B cell (primary cell): Measurements from ENCODE around the gene MOCS2. TPM values are rescaled to one million over a fixed set of nuclear protein-coding genes. Genes with fewer than 3 reads are reported as not detected.

Experiments
- ATAC-seq: fragments of 200-7000 bp; cut with Tn5 transposase; one replicate; pipeline ENCODE4 v1.10.0; 2021; ENCODE audit warnings: low read depth, mild to moderate bottlenecking, moderate number of reproducible peaks, moderate library complexity
- CTCF ChIA-PET: fragments of 350-600 bp; sonication (Branson Sonifier 250); formaldehyde crosslinking; loops from one replicate; lab custom pipeline; 2021; ENCODE audit warnings: antibody characterized with exemption, inconsistent platforms; lab: Charles Lee
- POLR2A ChIA-PET: fragments of 350-600 bp; sonication (Branson Sonifier 250); formaldehyde crosslinking; loops from one replicate; lab custom pipeline; 2021; ENCODE audit warnings: antibody characterized with exemption; lab: Charles Lee
- DNase-seq: peaks from one replicate; pipeline ENCODE4 v3.0.0; 2013
- H2AFZ ChIP-seq: 2 replicates; pipeline ENCODE4 v1.6.1; 2012; ENCODE audit warnings: mild to moderate bottlenecking, low read depth, low read length; ENCODE audit not compliant: insufficient read depth, poor library complexity, severe bottlenecking
- H3K27ac ChIP-seq, 2 donors: 1 replicate in 1 of 2; 2 replicates in 1 of 2; pipeline ENCODE4 v1.5.1; 2012 to 2013; ENCODE audit warnings: low read length in 2 of 2, mild to moderate bottlenecking in 2 of 2, moderate library complexity in 1 of 2
- H3K27me3 ChIP-seq, 4 experiments: fragments of 200-600 bp in 1 of 4; sonication (generic) in 1 of 4; replicated peaks in 1 of 4; 1 replicate in 2 of 4; 2 replicates in 2 of 4; pipeline versions ENCODE4 v1.6.1 to v1.7.0; 2013 to 2016; ENCODE audit warnings: low read length in 3 of 4, mild to moderate bottlenecking in 2 of 4, mixed read lengths in 1 of 4, moderate library complexity in 1 of 4; ENCODE audit not compliant: insufficient read depth in 4 of 4, control insufficient read depth in 3 of 4; ENCODE audit errors: control extremely low read depth in 1 of 4
- H3K36me3 ChIP-seq, 2 experiments: replicated peaks in 1 of 2; 1 replicate in 1 of 2; 2 replicates in 1 of 2; pipeline versions ENCODE4 v1.6.1 to v1.7.1; 2013; ENCODE audit warnings: low read length in 1 of 2; ENCODE audit not compliant: insufficient read depth in 2 of 2, control insufficient read depth in 1 of 2; ENCODE audit errors: control extremely low read depth in 1 of 2, extremely low read depth in 1 of 2
- H3K4me1 ChIP-seq, 2 donors: fragments of 200-600 bp in 1 of 2; sonication (generic) in 1 of 2; 1 replicate in 1 of 2; 2 replicates in 1 of 2; pipeline versions ENCODE4 v1.5.1 to v1.6.1; 2013 to 2017; ENCODE audit warnings: low read length in 2 of 2; ENCODE audit not compliant: control insufficient read depth in 2 of 2, insufficient read depth in 2 of 2
- H3K4me2 ChIP-seq: replicated peaks from 2 replicates; pipeline ENCODE3; 2012; ENCODE audit warnings: mild to moderate bottlenecking, low read depth, low read length; ENCODE audit not compliant: poor library complexity, severe bottlenecking
- H3K4me3 ChIP-seq, 5 experiments: fragments of 200-600 bp in 1 of 5; sonication (generic) in 1 of 5; 1 replicate in 3 of 5; 2 replicates in 2 of 5; pipeline versions ENCODE4 v1.5.1 to v1.7.0; 2011 to 2016; ENCODE audit warnings: low read length in 4 of 5, mild to moderate bottlenecking in 4 of 5, low read depth in 2 of 5, control low read depth in 1 of 5, moderate library complexity in 1 of 5; ENCODE audit not compliant: insufficient read depth in 1 of 5; ENCODE audit errors: control extremely low read depth in 1 of 5, extremely low read depth in 1 of 5
- H3K79me2 ChIP-seq: fragments of 200-600 bp; sonication (generic); one replicate; pipeline ENCODE4 v1.6.0; 2016; ENCODE audit warnings: low read length; ENCODE audit not compliant: control insufficient read depth, insufficient read depth
- H3K9ac ChIP-seq: fragments of 200-600 bp; sonication (generic); 2 replicates; pipeline ENCODE4 v1.6.1; 2017; ENCODE audit warnings: mild to moderate bottlenecking, low read length, moderate library complexity
- H3K9me3 ChIP-seq, 3 donors: one replicate each; pipeline versions ENCODE4 v1.6.1 to v1.7.1; 2013; ENCODE audit warnings: low read length in 2 of 3; ENCODE audit not compliant: control insufficient read depth in 2 of 3, insufficient read depth in 1 of 3; ENCODE audit errors: control extremely low read depth in 1 of 3
- H4K20me1 ChIP-seq: 2 replicates; pipeline ENCODE4 v1.6.0; 2012; ENCODE audit warnings: mild to moderate bottlenecking, low read length; ENCODE audit not compliant: insufficient read depth, control insufficient read depth, poor library complexity, severe bottlenecking
- H3K27ac Mint-ChIP-seq: one replicate; pipeline ENCODE4 v1.8.0; 2021; ENCODE audit warnings: mixed read lengths
- H3K27me3 Mint-ChIP-seq: one replicate; pipeline ENCODE4 v1.8.0; 2021; ENCODE audit warnings: mixed read lengths
- H3K4me1 Mint-ChIP-seq: one replicate; pipeline ENCODE4 v1.8.0; 2021; ENCODE audit warnings: mixed read lengths
- H3K4me3 Mint-ChIP-seq: one replicate; pipeline ENCODE4 v1.8.0; 2021; ENCODE audit warnings: mixed read lengths
- H3K9me3 Mint-ChIP-seq: one replicate; pipeline ENCODE4 v1.8.0; 2022; ENCODE audit warnings: mixed read lengths; ENCODE audit not compliant: insufficient read depth
- EZH2 ChIP-seq: IDR thresholded peaks from 2 replicates; pipeline ENCODE4 v1.6.1; 2012; ENCODE audit warnings: borderline replicate concordance, low read depth, mild to moderate bottlenecking, moderate library complexity, low read length; ENCODE audit not compliant: insufficient read depth, poor library complexity, severe bottlenecking
- whole genome bisulfite sequencing: methylation state at CpG from one replicate; pipeline ENCODE4 v1.1.5; 2013; ENCODE audit warnings: missing lambda C conversion rate; ENCODE audit not compliant: insufficient coverage; 5-methylcytosine and 5-hydroxymethylcytosine counted together
- intact Hi-C: fragments of 100-400 bp; cut with micrococcal nuclease; formaldehyde crosslinking; loops from one replicate; pipeline ENCODE4 v1.10.0; 2022
- polyA minus RNA-seq: library from RNA; depleted of rRNA, polyadenylated mRNA; stranded (reverse); fragments of >200 nt; gene quantifications from 2 replicates; pipeline ENCODE4 v1.2.3, GENCODE V29; 2012
- polyA plus RNA-seq: library from polyadenylated mRNA; depleted of rRNA; stranded (reverse); fragments of >200 nt; gene quantifications from 2 replicates; pipeline ENCODE4 v1.2.3, GENCODE V29; 2012
- total RNA-seq, 2 donors: library from RNA; stranded (reverse); fragments of 120-200 nt in 1 of 2; gene quantifications; 1 replicate in 1 of 2; 2 replicates in 1 of 2; pipeline versions ENCODE4 v1.2.3 to v1.2.4, GENCODE V29; 2013 to 2022
- TF ChIP-seq, protein P1 (sequence below): fragments of 200-600 bp; IDR thresholded peaks from one replicate; pipeline ENCODE4 v1.8.0; 2022; ENCODE audit warnings: antibody characterized with exemption, mild to moderate bottlenecking

MOCS2 gene, protein sequence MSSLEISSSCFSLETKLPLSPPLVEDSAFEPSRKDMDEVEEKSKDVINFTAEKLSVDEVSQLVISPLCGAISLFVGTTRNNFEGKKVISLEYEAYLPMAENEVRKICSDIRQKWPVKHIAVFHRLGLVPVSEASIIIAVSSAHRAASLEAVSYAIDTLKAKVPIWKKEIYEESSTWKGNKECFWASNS
- total RNA-seq = 14.9 and 15.3 TPM in 2 replicates
- 26.2 TPM for total RNA-seq (2013)
- polyA plus RNA-seq = 7.5 and 12.4 TPM in 2 replicates
- polyA minus RNA-seq = 4.3 and 6.6 TPM in 2 replicates

DNA sequence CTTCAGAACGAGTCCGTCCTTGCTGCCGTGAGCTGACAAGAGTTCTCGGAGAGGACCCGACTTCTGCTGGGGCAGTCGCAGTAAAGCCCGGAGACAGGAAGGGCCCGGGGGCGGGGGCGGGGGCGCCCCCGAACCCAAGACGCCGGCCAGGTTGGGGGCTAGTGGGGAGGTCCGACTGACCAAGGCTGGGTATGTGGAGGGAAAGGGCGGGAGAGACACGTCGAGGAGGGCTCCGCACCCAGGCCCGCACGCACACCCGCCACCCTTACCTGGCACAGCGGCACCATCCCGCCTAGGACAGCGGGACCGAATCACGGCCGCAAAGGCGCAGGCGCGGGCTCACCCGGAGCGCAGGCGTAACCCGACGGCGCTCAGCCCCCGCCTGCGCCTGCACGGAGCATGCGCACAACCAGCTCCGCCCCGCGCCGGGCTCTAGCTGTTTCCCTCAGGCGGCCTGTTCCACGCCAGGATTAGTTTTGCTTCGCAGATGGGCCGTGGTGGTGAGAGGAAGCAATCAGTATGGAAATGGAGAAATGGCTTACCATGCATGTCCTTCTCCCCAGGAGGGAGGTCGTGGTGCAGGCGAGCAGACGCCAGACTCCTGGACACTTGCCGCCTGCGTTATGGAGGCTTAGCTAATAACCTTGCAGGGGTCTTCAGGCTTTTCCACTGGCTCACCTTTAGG, at the start of gene MOCS2:
MOCS2 (minus strand) TSS at position 315 of the 685 bp plus-strand sequence. CDS start 2,583 bp downstream, outside the sequence.
- Mint-ChIP-seq H3K4me1 (peaks cover 44% of the 10 kb centered on the region), H3K27ac (peak within 1 kb of the TSS; percentile 92), H3K4me3 (peak within 1 kb of the TSS; percentile 98), H3K27me3 (no peaks in the 10 kb centered on the region), H3K9me3 (no peaks in the 10 kb centered on the region)
- H3K9me3 ChIP-seq = no peaks in the 10 kb centered on the region
- ATAC-seq = peak; percentile 96
- peak within 1 kb of the TSS; percentile 82 for H3K9ac ChIP-seq
- ChIA-PET CTCF (interaction anchor here (1.0 to 4.6 kb wide), 2 partner anchors 13 to 1119 kb away, joined by 3 to 37 read pairs; no protein-coding TSS in a partner anchor), POLR2A (no interaction called here)
- peak within 1 kb of the TSS; percentile 65 to 84 (median 79) for H3K4me3 ChIP-seq
- peak within 1 kb of the TSS; percentile 99 for H2AFZ ChIP-seq
- no peaks in the 10 kb centered on the region for H3K27me3 ChIP-seq
- H3K79me2 ChIP-seq = peaks cover 14% of the 10 kb centered on the region
- peak within 1 kb of the TSS; percentile 71 for H3K4me2 ChIP-seq
- peaks cover 9 to 11% of the 10 kb centered on the region in 2 donors for H3K4me1 ChIP-seq
- H4K20me1 ChIP-seq = no peaks in the 10 kb centered on the region
- H3K27ac ChIP-seq = peak within 1 kb of the TSS; percentile 71 to 78
- intact Hi-C loops = loop anchor here (1.0 to 5.0 kb wide), 4 partner anchors 13 to 1201 kb away; partner anchors contain the start of genes ARL15 and NDUFS4
- peaks cover 2 to 8% of the 10 kb centered on the region in 2 experiments for H3K36me3 ChIP-seq
- no peak for TF ChIP-seq EZH2
- TF ChIP-seq, protein P1, sequence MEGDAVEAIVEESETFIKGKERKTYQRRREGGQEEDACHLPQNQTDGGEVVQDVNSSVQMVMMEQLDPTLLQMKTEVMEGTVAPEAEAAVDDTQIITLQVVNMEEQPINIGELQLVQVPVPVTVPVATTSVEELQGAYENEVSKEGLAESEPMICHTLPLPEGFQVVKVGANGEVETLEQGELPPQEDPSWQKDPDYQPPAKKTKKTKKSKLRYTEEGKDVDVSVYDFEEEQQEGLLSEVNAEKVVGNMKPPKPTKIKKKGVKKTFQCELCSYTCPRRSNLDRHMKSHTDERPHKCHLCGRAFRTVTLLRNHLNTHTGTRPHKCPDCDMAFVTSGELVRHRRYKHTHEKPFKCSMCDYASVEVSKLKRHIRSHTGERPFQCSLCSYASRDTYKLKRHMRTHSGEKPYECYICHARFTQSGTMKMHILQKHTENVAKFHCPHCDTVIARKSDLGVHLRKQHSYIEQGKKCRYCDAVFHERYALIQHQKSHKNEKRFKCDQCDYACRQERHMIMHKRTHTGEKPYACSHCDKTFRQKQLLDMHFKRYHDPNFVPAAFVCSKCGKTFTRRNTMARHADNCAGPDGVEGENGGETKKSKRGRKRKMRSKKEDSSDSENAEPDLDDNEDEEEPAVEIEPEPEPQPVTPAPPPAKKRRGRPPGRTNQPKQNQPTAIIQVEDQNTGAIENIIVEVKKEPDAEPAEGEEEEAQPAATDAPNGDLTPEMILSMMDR = no peak
- DNase-seq = peak; percentile 93
- WGBS = 1% methylated on average over 54 of the region's 54 CpGs
